ENCODE results near the gene APOBEC3A.

APOBEC3A gene

GRCh38 chr22:38964989-38965388 is 7.6 kb downstream of the APOBEC3A start:
- H3K4me3 Mint-ChIP-seq: no peak overlapping the region
- peaks cover 14% of the 10 kb centered on the region for H3K4me1 Mint-ChIP-seq
- TF ChIP-seq, protein P1, sequence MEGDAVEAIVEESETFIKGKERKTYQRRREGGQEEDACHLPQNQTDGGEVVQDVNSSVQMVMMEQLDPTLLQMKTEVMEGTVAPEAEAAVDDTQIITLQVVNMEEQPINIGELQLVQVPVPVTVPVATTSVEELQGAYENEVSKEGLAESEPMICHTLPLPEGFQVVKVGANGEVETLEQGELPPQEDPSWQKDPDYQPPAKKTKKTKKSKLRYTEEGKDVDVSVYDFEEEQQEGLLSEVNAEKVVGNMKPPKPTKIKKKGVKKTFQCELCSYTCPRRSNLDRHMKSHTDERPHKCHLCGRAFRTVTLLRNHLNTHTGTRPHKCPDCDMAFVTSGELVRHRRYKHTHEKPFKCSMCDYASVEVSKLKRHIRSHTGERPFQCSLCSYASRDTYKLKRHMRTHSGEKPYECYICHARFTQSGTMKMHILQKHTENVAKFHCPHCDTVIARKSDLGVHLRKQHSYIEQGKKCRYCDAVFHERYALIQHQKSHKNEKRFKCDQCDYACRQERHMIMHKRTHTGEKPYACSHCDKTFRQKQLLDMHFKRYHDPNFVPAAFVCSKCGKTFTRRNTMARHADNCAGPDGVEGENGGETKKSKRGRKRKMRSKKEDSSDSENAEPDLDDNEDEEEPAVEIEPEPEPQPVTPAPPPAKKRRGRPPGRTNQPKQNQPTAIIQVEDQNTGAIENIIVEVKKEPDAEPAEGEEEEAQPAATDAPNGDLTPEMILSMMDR (IDR thresholded peaks at IDR 0.05; ENCODE audit: unreplicated experiment in 3 of 3): no peak
- H3K9me3 Mint-ChIP-seq: no peaks in the 10 kb centered on the region
- no peaks in the 10 kb centered on the region for H3K36me3 Mint-ChIP-seq (ENCODE audit: low read depth)
- H3K27ac Mint-ChIP-seq: no peak overlapping the region
- peaks cover 8% of the 10 kb centered on the region for H3K27me3 Mint-ChIP-seq (ENCODE audit: low read depth)

DNA sequence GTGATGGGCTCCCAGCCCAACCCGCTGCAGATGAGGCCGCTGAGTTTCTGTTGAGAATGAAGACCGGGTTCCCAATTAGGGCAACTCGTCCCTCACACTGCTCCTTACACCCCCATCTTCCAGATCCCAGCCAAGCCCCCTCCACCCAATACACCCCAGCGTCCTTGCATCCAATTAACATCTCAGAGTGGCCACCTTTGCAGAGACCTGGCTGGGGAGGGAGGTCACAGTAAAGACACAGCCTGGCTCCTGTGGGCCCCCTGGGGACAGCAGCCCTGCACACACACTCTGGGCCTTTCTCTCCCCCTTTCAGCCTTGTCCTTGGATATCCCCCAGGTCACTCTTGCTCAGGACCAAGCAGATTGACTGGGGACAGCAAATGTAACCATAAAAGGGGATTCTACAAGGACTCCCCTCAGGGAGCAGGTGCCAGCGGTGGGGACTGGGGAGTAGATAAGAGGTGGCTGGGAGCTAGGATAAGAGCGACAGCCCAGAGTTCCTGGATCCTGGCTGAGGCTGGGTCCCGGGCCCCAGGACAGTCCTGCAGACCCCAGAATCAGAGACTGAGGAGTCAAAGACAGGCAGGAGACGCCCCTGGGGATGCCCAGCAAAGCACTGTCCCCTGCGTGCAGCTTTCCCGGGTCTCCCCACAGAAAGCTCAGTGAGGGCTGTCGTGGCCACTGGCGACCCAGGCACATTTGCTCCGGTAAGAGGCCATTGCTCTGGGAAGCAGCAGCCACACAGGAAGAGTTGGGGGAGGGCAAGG is 8.4 kb downstream of the APOBEC3A start:
- H3K36me3 Mint-ChIP-seq (ENCODE audit: low read depth): no peaks in the 10 kb centered on the region
- TF ChIP-seq, protein P1 (IDR thresholded peaks at IDR 0.05; ENCODE audit: unreplicated experiment in 3 of 3): no peak
- peaks cover 8% of the 10 kb centered on the region for H3K27me3 Mint-ChIP-seq (ENCODE audit: low read depth)
- peak overlapping the region in 1 of 3 experiments; percentile 61 for H3K27ac Mint-ChIP-seq
- H3K4me1 Mint-ChIP-seq: peaks cover 14% of the 10 kb centered on the region
- H3K4me3 Mint-ChIP-seq: no peak overlapping the region
- no peaks in the 10 kb centered on the region for H3K9me3 Mint-ChIP-seq

DNA sequence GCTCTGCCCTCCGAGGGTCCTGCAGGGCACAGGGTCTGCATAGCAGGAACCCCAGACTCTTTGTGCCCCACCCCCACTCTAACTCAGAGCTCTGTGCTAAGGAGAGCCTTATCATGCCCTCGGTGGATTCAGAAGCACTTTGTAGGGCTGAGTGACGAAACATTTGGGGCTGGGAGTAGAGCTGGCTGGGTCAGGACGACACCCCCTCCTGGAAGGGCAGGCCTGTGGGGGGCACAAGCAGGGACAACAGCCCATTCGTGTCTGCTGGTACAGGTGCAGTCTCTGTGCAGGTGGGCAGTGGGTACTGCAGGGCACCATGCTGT is 8.9 kb downstream of the APOBEC3A start:
- H3K36me3 Mint-ChIP-seq (ENCODE audit: low read depth): no peaks in the 10 kb centered on the region
- H3K4me1 Mint-ChIP-seq: peaks cover 14% of the 10 kb centered on the region
- H3K27me3 Mint-ChIP-seq (ENCODE audit: low read depth): peaks cover 8% of the 10 kb centered on the region
- H3K9me3 Mint-ChIP-seq: no peaks in the 10 kb centered on the region
- H3K27ac Mint-ChIP-seq: no peak overlapping the region
- TF ChIP-seq, protein P1 (IDR thresholded peaks at IDR 0.05; ENCODE audit: unreplicated experiment in 3 of 3): no peak
- no peak overlapping the region for H3K4me3 Mint-ChIP-seq

DNA sequence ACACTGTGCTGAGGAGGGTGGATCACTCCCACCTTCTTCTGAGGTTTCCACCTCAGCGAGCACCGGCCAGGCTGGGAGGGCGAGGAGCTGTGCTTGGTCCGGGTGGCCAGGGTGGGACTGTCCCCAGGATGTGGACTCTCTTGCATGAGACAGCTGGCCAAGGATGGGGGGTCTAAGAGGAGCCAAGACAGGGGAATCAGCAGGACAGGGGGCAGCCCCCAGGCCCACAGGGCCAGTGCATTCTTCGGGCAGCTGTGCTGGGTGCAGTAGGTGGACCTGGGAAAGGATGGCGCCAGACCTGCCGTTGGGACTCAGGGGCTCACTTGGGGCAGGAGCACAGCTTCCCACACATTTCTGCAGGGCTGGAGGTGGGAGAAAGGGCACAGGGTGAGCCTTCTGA is 9.5 kb downstream of the APOBEC3A start:
- Mint-ChIP-seq H3K4me1 (peaks cover 14% of the 10 kb centered on the region), H3K9me3 (no peaks in the 10 kb centered on the region), H3K36me3 (ENCODE audit: low read depth) (no peaks in the 10 kb centered on the region), H3K4me3 (no peak overlapping the region), H3K27ac (no peak overlapping the region), H3K27me3 (ENCODE audit: low read depth) (peaks cover 8% of the 10 kb centered on the region)
- TF ChIP-seq, protein P1 (IDR thresholded peaks at IDR 0.05; ENCODE audit: unreplicated experiment in 3 of 3): no peak

DNA sequence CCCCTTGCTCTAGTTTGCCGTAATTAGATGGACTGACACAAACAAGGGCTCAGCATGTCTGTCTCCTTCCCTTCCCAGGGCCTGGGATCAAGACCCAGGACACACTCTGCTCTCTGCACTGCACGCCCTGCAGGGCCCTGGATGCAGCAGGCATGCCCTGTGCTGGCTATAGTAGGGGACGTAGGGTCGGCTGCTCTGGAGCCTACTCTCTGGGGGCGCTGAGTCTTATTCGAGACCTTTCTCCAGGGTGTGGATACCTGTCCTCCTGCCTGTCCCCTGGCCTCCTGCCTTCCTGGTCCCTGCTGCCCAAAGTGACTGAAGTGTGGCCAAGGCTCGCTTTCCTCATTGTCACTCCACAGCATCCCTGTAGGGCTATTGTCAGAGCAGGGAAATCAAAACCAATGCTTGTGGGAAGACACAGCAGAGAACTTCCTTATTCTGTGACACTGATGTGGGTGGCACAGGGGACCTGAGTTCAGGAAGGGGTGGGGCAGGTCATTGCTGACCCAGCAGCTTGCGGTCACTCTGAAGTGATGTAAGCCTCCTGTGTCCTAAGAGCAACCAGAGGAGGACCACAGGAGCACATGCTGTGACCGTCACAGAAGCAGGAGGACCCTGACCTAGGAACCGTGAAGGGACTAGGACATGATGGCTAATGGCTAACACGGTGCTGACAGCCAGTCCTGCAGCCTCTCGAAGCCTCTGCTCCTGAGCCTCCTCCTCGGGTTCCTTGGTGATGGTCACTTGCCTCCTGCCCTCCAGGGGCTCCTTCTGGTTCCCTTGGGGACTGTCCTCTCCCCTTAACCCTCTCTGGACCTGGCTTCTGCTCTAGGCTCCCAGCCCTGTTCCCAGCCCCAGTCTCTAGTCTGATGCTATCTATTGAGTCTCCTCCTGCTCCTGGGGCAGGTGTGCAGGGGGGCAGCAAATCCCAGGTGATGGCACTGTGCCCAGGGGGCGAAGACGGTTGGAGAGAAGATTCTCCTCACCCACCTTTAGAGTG is 10.3 kb downstream of the APOBEC3A start:
- Mint-ChIP-seq H3K9me3 (no peaks in the 10 kb centered on the region), H3K27ac (no peak overlapping the region), H3K4me3 (no peak overlapping the region), H3K4me1 (peaks cover 14% of the 10 kb centered on the region), H3K36me3 (ENCODE audit: low read depth) (no peaks in the 10 kb centered on the region), H3K27me3 (ENCODE audit: low read depth) (peaks cover 8% of the 10 kb centered on the region)
- TF ChIP-seq, protein P1 (IDR thresholded peaks at IDR 0.05; ENCODE audit: unreplicated experiment in 3 of 3): no peak

Data from nephron (organoid).